Suprapubic skin (tissue), 3 donors: ENCODE results near the gene APPBP2.

ENCODE experiments used
- POLR2A ChIP-seq, 2 donors: fragments of 450-650 bp; IDR thresholded peaks; one replicate each; pipeline ENCODE4 v1.6.1; 2017; ENCODE audit warnings: antibody characterized with exemption in 2 of 2, mild to moderate bottlenecking in 2 of 2, moderate library complexity in 2 of 2
- TF ChIP-seq, protein P1 (sequence below), 2 donors: fragments of 200-600 bp in 1 of 2; fragments of 450-650 bp in 1 of 2; sonication (generic) in 1 of 2; IDR thresholded peaks; one replicate each; pipeline ENCODE4 v1.5.1; 2016 to 2019; ENCODE audit warnings: antibody characterized with exemption in 2 of 2, mild to moderate bottlenecking in 1 of 2, moderate library complexity in 1 of 2

DNA sequence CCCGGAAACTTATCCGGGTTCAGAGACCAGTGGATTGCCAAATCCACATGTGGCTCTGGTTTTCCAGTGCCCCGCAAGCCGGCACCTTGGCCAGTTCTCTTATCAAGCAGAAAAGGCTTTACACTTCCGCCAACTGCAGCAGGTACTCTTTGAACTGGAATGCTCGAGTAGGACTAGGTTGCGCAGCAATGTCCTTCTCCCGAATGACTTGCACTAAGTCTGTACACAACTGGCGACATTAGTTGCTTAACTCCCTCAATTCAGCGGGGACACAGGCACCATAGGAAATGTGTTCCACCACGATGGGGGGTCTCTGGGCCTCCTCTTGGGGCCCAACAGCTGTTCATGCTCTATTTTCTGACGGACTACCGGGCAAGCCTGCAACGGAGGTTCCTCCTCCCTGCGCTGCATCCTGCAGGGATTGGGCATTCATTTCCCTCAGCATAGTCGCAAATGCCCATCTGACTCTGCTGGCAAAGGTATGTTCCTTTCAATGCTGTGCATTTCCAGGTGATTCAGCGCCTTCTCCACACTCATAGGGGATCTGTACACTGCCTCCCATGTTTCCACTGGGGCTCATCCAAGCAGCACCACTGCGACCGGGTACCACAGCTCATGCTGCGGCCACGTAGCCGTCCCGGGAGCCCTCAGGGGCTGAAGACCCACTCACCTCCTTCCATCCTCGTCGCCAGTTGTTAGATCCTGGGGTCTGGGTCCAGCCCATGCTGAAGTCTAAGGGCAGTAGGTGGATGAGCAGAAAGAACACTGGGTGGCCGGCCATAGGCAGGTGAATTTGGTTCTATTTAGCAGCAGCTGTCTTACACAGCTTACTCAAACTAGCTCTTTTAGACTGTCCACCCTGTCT lies 34.2 kb upstream of the APPBP2 start:
- TF ChIP-seq, protein P1, sequence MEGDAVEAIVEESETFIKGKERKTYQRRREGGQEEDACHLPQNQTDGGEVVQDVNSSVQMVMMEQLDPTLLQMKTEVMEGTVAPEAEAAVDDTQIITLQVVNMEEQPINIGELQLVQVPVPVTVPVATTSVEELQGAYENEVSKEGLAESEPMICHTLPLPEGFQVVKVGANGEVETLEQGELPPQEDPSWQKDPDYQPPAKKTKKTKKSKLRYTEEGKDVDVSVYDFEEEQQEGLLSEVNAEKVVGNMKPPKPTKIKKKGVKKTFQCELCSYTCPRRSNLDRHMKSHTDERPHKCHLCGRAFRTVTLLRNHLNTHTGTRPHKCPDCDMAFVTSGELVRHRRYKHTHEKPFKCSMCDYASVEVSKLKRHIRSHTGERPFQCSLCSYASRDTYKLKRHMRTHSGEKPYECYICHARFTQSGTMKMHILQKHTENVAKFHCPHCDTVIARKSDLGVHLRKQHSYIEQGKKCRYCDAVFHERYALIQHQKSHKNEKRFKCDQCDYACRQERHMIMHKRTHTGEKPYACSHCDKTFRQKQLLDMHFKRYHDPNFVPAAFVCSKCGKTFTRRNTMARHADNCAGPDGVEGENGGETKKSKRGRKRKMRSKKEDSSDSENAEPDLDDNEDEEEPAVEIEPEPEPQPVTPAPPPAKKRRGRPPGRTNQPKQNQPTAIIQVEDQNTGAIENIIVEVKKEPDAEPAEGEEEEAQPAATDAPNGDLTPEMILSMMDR (IDR thresholded peaks at IDR 0.05), result no peak
- no peak for TF ChIP-seq POLR2A (IDR thresholded peaks at IDR 0.05)
